ENCODE data around the gene CACNA1S. TPM values are rescaled to one million over a fixed set of nuclear protein-coding genes. Genes with fewer than 3 reads are reported as not detected.

Gene CACNA1S
- total RNA-seq, 1 donor from 2014 or later, result 0.06 TPM

- Histone ChIP-seq H3K36me3 (no peaks in the 10 kb centered on the region), H3K4me3 (peak overlapping the region; percentile 67), H3K27me3 (ENCODE audit: low read depth) (peaks cover 7% of the 10 kb centered on the region), H3K4me1 (peaks cover 3% of the 10 kb centered on the region), H3K9me3 (no peaks in the 10 kb centered on the region), H3K27ac (peak overlapping the region; percentile 72)
- TF ChIP-seq CTCF (IDR thresholded peaks at IDR 0.05), result peak; percentile 85
- intact Hi-C loops (cut with DNase I), result no loop called here
- ATAC-seq (peak; percentile 95 to 96), DNase-seq (peak; percentile 90)
Measured at GRCh38 chr1:201114245-201115131, 2.3 kb upstream of the CACNA1S start.

- intact Hi-C loops (cut with DNase I), result no loop called here
- TF ChIP-seq CTCF (IDR thresholded peaks at IDR 0.05), result no peak
- DNase-seq (no peak), ATAC-seq (no peak)
- H3K9me3 ChIP-seq, result no peaks in the 10 kb centered on the region
- H3K36me3 ChIP-seq, result no peaks in the 10 kb centered on the region
- H3K4me1 ChIP-seq, result peaks cover 3% of the 10 kb centered on the region
- H3K4me3 ChIP-seq, result peak overlapping the region; percentile 67
- H3K27ac ChIP-seq, result no peak overlapping the region
- H3K27me3 ChIP-seq (ENCODE audit: low read depth), result peaks cover 7% of the 10 kb centered on the region
Measured at GRCh38 chr1:201113451-201114244, 1.4 kb upstream of the CACNA1S start.

GRCh38 chr1:201112926-201113325 is 700 bp upstream of the CACNA1S start:
- Histone ChIP-seq H3K4me1 (peaks cover 3% of the 10 kb centered on the region), H3K4me3 (no peak overlapping the region), H3K27me3 (ENCODE audit: low read depth) (peaks cover 7% of the 10 kb centered on the region), H3K9me3 (no peaks in the 10 kb centered on the region), H3K27ac (no peak overlapping the region), H3K36me3 (no peaks in the 10 kb centered on the region)
- ATAC-seq (no peak), DNase-seq (no peak)
- no peak for TF ChIP-seq CTCF (IDR thresholded peaks at IDR 0.05)
- intact Hi-C loops (cut with DNase I), result no loop called here

- no peak for ATAC-seq
- H3K9me3 ChIP-seq, result no peaks in the 10 kb centered on the region
- H3K27ac ChIP-seq, result no peak overlapping the region
- no peak overlapping the region for H3K4me3 ChIP-seq
- peaks cover 3% of the 10 kb centered on the region for H3K4me1 ChIP-seq
- no peak for DNase-seq
- TF ChIP-seq CTCF (IDR thresholded peaks at IDR 0.05), result no peak
- H3K36me3 ChIP-seq, result no peaks in the 10 kb centered on the region
- peaks cover 7% of the 10 kb centered on the region for H3K27me3 ChIP-seq (ENCODE audit: low read depth)
- intact Hi-C loops (cut with DNase I), result no loop called here
Measured at GRCh38 chr1:201111672-201112071, 554 bp downstream of the CACNA1S start.

- Histone ChIP-seq H3K27ac (no peak overlapping the region), H3K9me3 (no peaks in the 10 kb centered on the region), H3K27me3 (ENCODE audit: low read depth) (peaks cover 7% of the 10 kb centered on the region), H3K4me1 (peaks cover 3% of the 10 kb centered on the region), H3K4me3 (no peak overlapping the region), H3K36me3 (no peaks in the 10 kb centered on the region)
- no peak for TF ChIP-seq CTCF (IDR thresholded peaks at IDR 0.05)
- intact Hi-C loops (cut with DNase I), result no loop called here
- DNase-seq (no peak), ATAC-seq (peak in 1 of 2 donors; percentile 31)
Measured at GRCh38 chr1:201111156-201111555, 1.1 kb downstream of the CACNA1S start.
